ENCODE results near the gene PIMREG.

The PIMREG gene

DNA sequence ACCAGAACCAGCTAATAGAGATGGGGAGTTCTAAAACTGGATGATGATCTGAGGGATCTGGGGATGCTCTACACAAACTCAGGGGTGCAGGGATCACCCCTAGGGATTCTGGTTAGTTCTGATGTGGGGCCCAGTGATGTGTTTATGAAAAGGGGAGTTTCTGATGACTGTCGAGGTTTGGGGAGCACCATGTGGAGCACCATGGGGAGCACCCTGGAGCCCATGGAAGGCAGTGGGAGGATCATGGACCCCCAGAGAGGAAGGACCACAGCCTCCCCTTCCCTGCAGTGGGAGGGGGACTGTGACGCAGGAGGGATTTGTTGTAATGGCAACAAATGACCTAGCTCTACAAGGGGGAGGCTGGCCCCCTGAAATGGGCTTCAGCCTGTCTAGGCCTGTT lies 18.4 kb downstream of the PIMREG start:
- no peak for DNase-seq

GRCh38 chr17:6463616-6464445 lies 19.6 kb downstream of the PIMREG start:
- no peak for DNase-seq

- no peak for DNase-seq
Measured at GRCh38 chr17:6464446-6465041, 20.3 kb downstream of the PIMREG start.

DNA sequence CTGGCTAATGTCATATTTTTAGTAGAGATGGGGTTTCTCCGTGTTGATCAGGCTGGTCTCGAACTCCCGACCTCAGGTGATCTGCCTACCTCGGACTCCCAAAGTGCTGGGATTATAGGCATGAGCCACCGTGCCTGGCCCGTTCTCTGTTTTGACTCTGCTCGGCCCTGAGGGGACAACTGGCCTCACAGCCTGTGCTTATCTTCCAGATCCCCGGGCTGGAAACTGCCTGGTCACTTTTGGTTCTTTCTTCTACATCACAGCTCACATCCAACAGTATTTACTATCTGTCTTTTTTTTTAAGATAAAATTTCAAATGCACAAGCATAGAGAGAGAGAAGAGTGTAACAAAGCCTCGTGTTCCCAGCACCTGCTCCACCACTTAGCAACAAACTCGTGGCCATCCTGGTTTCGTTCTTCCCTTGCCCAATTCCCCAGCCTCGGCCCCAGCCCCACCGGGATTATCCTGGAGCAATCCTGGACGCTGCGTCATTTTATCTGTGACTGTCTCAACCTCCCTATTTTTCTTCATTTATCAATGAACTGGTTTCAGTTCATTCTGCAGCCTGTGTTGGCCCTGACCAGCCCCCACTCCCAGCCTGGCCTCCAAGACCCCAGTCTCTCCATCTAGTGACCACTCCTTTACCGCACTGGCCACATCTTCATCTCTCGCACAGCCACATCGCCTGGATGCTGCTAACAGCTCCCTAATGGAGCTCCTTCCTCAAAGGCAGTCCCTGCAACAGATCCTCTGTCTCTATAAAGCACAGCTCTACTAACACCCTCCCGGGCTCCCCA lies 21.1 kb downstream of the PIMREG start:
- no peak for DNase-seq

- DNase-seq, result no peak
Measured at GRCh38 chr17:6467567-6467966, 23.3 kb downstream of the PIMREG start.

GRCh38 chr17:6468051-6468790 lies 24.0 kb downstream of the PIMREG start:
- no peak for DNase-seq

DNA sequence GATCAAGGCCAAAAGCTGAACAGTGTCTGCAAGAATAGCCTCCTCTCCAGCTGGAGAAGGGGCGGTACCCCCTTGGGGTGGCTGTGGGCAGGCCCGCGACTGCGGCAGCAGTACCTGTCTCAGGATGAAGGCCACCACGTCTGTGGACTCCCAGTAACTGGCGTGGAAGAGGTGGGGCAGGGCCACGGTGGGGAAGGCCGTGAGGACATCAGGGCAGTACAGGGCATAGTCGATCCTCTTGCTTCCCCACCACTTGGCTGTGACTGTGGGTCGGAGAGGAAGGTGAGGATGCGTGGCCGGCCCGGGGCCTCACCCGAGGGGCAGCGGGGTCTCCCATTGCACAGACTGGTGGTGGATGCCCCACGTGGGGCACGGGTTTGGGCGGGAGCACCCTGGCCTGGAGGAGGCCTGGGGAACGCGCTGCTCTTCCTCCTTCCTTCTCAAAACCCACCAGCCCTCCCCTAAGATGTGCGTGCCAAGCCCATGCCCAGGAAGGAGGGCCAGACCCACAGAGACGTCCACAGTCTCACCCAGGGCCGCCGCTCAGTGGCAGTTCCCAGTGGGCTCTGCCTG lies 26.0 kb downstream of the PIMREG start:
- no peak for DNase-seq

DNA sequence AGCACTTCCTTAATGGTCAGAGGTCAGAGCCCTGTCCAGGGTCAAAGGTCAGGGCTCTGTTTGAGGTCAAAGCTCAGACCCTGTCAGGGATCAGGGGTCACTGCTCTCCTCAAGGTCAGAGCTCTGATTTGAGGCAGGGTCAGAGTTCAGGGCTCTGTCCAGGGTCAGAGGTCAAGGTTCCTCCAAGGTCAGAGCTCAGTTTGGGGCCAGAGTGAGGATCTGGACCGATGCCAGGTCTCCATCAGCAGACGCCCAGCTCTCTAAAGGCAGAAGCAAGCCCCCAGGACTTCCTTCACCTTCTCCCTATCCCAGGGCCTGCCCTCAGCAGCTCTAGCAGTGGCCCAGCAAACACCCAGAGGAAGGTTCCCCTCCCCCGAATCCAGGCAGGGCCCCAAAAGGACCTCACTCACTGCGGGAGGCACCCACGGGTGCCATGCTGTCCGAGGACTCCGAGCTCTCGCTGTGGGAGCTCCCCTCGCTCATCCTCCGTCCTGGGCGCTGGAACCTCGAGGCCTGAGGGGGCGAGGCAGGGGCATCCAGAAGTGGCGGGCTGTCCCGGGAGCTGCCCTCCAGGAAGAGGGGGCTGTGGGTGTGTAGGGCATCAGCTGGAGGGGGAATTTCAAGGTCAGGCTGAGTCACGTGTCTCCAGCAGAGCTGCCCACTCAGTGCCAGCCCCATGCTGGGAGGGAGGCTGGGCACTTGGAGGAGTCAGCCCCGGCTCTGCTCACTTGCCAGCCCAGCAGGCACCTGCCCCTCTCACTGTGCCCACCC lies 26.7 kb downstream of the PIMREG start:
- no peak for DNase-seq

- DNase-seq, result no peak
Measured at GRCh38 chr17:6471531-6472465, 27.5 kb downstream of the PIMREG start.

GRCh38 chr17:6472517-6472916 lies 28.3 kb downstream of the PIMREG start:
- DNase-seq, result no peak

GRCh38 chr17:6473128-6473767 lies 29.0 kb downstream of the PIMREG start:
- peak; percentile 73 to 83 for DNase-seq

DNA sequence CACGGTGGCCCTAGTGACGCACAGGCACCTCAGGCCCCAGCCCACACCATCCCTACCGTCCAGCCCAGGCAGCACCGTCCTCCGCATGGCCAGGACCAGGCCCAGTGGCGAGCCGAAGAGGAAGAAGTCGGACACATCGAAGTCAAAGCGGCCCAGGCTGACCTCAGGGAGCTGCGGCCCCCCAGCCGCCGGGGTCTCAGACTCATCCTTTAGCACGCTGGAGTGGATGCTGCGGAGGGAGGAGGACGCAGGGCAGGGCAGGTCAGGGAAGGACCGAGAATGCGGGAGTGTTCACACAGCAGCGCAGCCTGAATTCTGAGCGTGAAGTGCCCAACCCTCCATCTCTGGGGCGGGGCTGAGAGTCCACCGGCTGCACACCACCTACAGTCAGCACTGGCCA lies 30.1 kb downstream of the PIMREG start:
- no peak for DNase-seq

- no peak for DNase-seq
Measured at GRCh38 chr17:6474906-6475305, 30.7 kb downstream of the PIMREG start.

DNA sequence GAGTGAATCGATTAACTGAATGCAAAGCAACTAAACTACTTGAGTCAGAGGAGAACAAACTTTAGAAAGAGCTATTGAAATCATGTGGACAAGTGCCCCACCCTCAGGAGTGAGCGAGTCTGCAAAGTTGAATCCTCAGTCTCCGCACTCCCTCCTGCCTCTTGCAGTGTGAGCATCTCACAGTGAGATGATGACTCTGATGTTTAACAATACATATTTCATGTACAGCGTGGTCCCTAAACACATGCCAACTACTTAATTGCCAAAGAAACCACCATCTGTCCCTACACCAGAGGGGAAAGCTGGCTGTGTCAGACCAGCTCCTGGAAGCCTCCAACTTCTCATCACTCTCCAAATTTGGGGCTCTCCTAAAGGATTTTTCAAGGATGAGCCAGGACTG lies 31.2 kb downstream of the PIMREG start:
- no peak for DNase-seq

DNA sequence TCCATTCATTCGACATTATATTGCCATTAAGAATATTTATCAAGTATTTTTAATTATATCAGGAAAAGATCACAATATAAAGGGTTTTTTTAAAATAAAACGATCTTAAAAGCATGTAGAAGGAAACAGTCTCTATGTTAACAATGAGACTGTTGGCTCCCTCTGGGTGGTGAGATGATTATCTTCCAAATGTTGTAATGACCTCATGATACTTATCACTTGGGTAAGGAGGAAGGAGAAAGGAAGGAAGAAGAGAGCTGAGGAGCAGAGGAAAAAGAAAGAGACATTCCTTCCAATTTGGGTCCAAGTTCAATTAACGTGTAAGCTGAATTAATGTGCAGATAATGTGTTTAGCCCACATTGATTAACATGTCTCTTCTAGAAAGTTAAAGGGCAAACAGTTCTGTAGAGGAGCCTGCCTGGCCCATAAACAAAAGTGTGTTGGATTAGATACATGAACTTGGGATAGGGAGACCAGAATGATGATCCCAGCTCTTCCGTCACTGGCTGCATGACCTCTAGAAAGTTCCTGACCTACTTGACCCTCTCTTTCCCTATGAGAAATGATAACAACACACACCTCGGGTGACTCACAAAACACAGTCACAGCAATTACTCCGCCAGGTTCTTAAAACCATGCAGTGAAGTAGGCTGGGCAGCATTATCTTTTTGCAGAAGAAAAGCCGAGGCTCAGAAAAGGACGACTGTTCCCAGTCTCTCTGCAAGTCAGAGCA lies 32.0 kb downstream of the PIMREG start:
- no peak for DNase-seq

GRCh38 chr17:6476810-6477179 lies 32.5 kb downstream of the PIMREG start:
- no peak for DNase-seq

- no peak for DNase-seq
Measured at GRCh38 chr17:6477831-6478383, 33.7 kb downstream of the PIMREG start.

DNA sequence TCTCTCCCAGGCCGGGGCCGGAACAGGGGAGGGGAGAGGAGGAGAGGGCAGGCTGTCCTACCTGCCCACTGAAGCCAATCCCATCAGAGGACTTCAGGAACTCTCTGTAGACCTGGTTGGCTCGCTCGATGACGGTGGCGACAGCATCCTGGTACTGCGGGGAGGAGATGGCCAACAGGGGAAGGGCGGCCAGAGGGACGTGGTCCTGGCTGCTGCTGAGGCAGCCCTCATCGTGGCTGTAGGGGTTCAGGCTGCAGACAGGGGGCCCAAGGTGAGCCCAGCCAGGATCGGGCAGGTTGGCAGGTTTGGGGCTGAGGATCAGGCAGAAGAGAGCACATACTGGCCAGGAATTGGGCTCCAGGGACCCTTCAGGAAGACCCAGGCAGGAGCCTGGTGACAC lies 34.2 kb downstream of the PIMREG start:
- DNase-seq, result no peak
